Stimulated activated CD4-positive, alpha-beta T cell treated with anti-CD3 and anti-CD28 coated beads, Interleukin-1b, Interleukin-23, amount 100 ng/mL, for 48 hours (primary cell): Measurements from ENCODE around the gene EEPD1.
"Not testable (repeated sequence)": the region's sequence is repeated elsewhere in the genome, so short reads cannot be mapped to it uniquely, and the experiment has no call there.

ENCODE experiments used
- DNase-seq: peaks from one replicate; pipeline ENCODE4 v3.0.0-alpha.2; 2020

Gene EEPD1

GRCh38 chr7:36304099-36304425 is 151.0 kb downstream of the EEPD1 start:
- no peak for DNase-seq

GRCh38 chr7:36305226-36305625 is 152.2 kb downstream of the EEPD1 start:
- DNase-seq, result no peak

- no peak for DNase-seq
Observed at GRCh38 chr7:36305648-36306047, 152.6 kb downstream of the EEPD1 start.

DNA sequence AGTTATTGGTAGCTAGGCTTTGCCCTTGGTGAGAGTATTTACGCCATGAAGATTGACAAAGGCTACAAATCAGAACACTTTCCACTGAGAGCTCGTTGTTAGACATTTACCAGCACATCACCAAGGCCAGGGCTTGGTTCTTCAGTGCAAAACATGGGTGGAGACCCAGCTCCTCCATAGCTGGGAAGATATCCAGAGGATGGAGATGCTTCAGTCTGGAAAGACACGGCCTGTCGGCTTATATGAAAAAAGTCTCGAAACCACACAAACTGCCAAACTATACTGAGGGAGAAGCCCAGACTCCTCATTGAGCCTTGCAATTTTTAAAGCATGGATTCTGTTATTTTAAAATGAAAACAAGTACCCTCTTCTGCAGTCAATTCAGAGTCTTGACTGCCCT is 153.2 kb downstream of the EEPD1 start:
- DNase-seq, result no peak

DNA sequence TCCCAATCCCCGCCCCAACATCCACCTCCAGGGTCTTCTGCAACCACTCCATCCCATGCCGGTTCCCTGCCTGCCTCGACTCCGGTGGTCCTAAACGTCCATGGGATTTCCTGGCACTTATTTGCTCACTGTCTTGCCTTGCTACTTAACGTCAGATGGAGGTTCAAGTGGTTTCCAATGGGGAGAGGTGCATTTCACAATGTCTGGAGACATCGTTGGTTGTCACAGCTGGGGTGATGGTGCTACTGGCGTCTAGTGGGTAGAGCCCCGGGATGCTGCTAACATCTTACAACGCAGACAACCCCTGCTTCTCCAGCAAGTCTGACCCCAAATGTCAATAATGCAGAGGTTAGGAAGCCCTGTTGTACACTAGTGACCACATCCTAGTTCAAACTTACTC is 153.7 kb downstream of the EEPD1 start:
- DNase-seq, result no peak

- DNase-seq, result no peak
Observed at GRCh38 chr7:36308031-36308430, 155.0 kb downstream of the EEPD1 start.

GRCh38 chr7:36309301-36309700 is 156.2 kb downstream of the EEPD1 start:
- no peak for DNase-seq

DNA sequence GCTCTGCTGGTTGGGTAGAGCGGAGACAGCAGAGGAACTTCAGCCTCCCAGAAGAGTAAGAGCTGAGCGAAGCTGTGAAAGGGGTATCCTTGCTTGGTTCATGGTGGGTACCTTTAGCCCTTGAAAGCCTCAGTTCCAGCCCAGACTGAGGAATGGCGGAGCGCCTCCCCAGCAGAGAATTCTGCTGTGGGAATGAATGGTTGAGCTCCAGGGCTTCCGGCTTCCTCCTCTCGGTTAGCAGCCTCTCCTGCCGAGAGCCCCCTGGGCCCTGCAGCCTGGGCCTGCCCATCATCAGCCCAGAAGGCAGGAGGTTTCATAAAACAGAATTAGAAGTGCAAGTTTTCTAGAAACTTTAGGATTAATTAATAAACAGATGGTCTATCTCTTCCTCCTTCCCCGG is 156.7 kb downstream of the EEPD1 start:
- DNase-seq, result no peak

- DNase-seq, result no peak
Observed at GRCh38 chr7:36310897-36311296, 157.8 kb downstream of the EEPD1 start.

GRCh38 chr7:36311539-36311938 is 158.5 kb downstream of the EEPD1 start:
- DNase-seq, result no peak

- DNase-seq, result no peak
Observed at GRCh38 chr7:36312064-36312914, 159.2 kb downstream of the EEPD1 start.

- no peak for DNase-seq
Observed at GRCh38 chr7:36312915-36313334, 159.9 kb downstream of the EEPD1 start.

DNA sequence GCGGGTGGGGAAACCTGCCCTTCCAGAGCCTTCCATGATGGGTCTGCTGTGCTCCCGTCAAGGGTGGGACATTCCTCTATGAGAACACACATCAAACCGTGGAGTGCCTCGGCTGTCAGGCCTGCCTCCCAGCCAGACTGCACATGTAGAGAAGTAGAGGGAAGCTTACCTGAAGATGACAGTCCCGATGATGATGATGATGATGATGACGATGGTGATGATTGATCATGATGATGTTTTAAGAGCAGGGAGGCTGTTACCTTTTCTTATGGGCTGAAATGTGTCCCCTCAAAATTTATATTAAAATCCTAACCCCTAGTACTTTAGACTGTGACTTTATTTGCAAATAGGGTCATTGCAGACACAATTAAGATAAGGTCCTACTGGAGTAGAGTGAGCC is 160.6 kb downstream of the EEPD1 start:
- DNase-seq, result no peak

GRCh38 chr7:36314491-36314890 is 161.4 kb downstream of the EEPD1 start:
- DNase-seq, result no peak

DNA sequence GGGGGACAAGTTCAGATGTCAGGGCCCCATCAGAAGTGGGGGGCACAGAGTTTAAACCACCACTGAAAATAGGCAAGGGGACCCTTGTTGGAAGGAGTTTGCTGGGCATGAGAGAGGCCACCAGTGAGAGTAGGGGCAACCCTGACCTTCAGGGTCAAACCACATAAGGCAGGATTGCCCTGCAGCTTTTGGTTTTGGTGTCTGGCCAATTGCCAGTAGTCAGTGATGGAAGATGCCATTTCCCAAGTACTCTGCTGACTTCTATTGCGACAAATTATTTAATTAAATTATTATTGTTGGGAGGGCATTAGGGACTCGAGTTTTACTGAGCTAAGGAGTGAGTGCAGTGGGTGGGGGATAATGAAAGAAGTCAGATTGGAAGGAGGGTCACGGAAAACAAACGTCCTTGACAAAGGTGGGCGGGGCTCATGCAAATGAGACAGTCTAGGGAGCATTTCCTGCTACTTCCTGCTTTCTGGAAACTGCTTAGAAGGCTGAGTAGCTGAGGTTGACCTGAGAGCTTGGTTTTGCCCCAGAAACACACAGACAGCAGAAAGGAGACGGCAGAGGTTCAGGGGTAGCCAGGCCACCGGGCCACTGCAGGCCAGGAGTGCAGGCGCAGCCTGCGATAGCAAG is 162.4 kb downstream of the EEPD1 start:
- no peak for DNase-seq

DNA sequence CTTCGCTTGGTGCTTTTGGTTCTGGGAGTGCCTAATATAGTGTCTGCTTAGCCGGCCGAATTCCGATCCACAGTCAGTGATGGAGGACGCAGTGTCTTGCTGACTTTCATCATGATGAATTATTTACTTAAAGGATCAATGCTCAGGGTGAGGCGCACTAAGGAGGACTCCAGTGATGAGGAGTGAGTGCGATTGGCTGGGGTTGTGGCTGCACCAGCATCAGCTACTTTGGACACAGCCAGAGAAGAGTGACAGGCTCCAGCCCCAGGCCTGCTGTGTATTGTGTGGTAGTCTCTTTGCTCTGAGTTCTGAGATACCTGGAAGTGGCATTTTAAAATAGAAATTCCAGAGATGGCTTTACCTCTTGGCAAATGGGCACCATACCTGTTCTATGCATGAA is 163.3 kb downstream of the EEPD1 start:
- no peak for DNase-seq

- no peak for DNase-seq
Observed at GRCh38 chr7:36317276-36317675, 164.2 kb downstream of the EEPD1 start.

DNA sequence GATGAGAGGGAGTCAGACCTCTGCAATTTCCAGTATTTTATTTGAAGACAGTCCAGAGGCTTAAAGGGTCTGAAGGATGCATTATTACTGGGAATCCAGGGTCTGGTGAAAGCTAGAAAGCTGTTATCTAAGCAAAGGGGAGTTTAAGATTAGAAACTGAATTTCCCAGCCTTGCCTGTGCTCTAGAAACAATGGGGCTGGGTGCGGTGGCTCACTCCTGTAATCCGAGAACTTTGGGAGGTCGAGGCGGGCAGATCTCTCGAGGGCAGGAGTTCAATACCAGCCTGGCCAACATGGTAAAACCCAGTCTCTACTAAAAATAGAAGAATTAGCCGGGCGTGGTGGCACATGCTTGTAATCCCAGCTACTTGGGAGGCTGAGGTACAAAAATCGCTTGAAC is 165.1 kb downstream of the EEPD1 start:
- no peak for DNase-seq

DNA sequence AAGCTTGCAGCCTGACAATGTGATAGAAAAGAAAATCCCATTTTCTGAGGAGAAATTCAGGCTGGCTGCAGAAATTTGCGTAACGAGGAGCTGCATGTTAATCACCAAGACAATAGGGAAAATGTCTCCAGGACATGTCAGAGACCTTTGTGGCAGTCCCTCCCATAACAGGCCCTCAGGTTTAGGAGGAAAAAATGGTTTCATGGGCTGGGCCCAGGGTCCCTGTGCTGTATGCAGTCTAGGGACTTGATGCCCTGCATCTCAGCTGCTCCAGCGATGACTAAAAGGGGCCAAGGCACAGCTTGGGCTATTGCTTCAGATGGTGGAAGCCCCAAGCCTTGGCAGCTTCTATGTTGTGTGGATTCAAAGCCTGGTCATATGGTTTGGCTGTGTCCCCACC is 168.2 kb downstream of the EEPD1 start:
- DNase-seq, result not testable (repeated sequence)

DNA sequence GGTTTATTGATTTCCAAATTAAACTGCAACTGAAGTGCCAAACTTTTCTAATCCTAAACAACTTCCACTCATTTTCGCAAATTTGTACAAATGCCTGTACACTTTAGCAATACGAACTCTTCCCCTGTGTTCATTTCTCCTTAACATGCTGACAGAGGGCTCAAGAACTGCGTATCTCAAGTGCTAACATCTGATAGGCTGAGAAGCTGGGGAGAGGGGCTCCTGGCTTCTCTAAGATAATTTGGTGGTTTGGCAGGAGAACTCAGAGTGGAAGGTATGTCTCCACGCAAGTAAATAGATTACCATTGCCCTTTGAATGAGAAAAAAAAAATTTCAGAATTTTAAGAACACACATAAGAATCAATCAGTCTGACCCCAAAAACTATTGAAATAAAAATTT is 183.3 kb downstream of the EEPD1 start:
- DNase-seq, result no peak

DNA sequence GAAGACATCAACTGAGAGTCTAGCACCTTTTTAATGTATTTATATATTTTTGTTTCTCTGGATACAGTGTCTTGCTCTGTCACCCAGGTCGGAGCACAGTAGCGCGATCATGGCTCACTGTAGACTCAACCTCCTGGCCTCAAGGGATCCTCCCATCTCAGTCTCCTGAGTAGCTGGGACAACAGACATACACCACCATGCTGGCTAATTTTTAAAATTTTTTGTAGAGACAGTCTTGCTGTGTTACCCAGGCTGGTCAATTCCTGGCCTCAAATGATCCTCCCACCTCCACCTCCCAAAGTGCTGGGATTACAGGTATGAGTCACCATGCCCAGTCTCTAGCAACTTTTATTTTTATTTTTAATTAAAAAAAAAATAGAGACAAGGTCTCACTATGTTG is 185.2 kb downstream of the EEPD1 start:
- DNase-seq, result no peak

- no peak for DNase-seq
Observed at GRCh38 chr7:36343548-36343947, 190.5 kb downstream of the EEPD1 start.

- DNase-seq, result no peak
Observed at GRCh38 chr7:36344622-36345021, 191.6 kb downstream of the EEPD1 start.

DNA sequence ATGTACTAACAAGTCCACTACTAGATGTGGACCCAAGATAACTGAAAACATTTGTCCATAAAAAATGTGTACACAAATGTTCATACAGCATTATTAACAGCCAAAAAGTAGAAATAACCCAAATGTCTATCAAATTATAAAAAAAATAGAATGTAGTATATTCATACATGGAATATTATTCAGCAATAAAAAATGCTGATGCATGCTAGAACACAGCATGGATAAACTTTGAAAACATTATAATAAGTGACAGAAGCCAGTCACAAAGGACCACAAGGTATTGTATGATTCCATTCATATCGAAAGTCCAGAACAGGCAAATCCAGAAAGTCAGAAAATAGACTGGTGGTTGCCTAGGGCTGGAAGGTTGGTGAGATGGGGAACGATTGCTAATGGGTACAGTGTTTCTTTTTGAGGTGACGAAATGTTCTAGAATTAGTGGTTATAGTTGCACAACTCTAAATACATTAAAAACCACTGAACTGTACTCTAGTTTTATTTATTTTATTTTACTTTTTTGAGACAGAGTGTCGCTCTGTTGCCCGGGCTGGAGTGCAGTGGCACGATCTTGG is 193.3 kb downstream of the EEPD1 start:
- no peak for DNase-seq
